Heart left ventricle (tissue), 16 donors: Measurements from ENCODE around the gene CHML. TPM values are rescaled to one million over a fixed set of nuclear protein-coding genes. Genes with fewer than 3 reads are reported as not detected.
A peak's percentile ranks its signal among the peaks of the same experiment; 100 is the strongest.

Experiments used
- ATAC-seq, 4 donors: fragments of 200-7000 bp; cut with Tn5 transposase; one replicate each; pipeline ENCODE4 v1.9.1; 2020 to 2022; ENCODE audit warnings: moderate library complexity in 4 of 4, mild to moderate bottlenecking in 3 of 4, moderate number of reproducible peaks in 1 of 4
- DNase-seq, 5 donors: peaks; one replicate each; pipeline ENCODE4 v3.0.0-alpha.2; 2020
- H3K27ac ChIP-seq, 12 donors: fragments of 200-600 bp; sonication (generic) in 4 of 12; one replicate each; pipeline versions ENCODE4 v1.5.0 to v1.8.0; 2016 to 2022; ENCODE audit warnings: mild to moderate bottlenecking in 2 of 12
- H3K27me3 ChIP-seq, 9 donors: fragments of 200-600 bp; sonication (generic) in 2 of 9; one replicate each; pipeline versions ENCODE4 v1.5.1 to v1.8.0; 2016 to 2022; ENCODE audit warnings: mild to moderate bottlenecking in 3 of 9
- H3K36me3 ChIP-seq, 9 donors: fragments of 200-600 bp; sonication (generic) in 2 of 9; one replicate each; pipeline versions ENCODE4 v1.5.0 to v1.8.0; 2018 to 2022; ENCODE audit warnings: mild to moderate bottlenecking in 2 of 9
- H3K4me1 ChIP-seq, 12 donors: fragments of 200-600 bp; sonication (generic) in 4 of 12; one replicate each; pipeline versions ENCODE4 v1.5.0 to v1.8.0; 2016 to 2022; ENCODE audit warnings: mild to moderate bottlenecking in 3 of 12
- H3K4me3 ChIP-seq, 12 donors: fragments of 200-600 bp; sonication (generic) in 4 of 12; one replicate each; pipeline versions ENCODE4 v1.5.0 to v1.8.0; 2017 to 2022; ENCODE audit warnings: mild to moderate bottlenecking in 9 of 12, moderate library complexity in 4 of 12
- H3K9me3 ChIP-seq, 12 donors: fragments of 200-600 bp; sonication (generic) in 4 of 12; one replicate each; pipeline versions ENCODE4 v1.5.0 to v1.8.0; 2016 to 2022; ENCODE audit warnings: mild to moderate bottlenecking in 1 of 12
- CTCF ChIP-seq, 12 donors: fragments of 200-600 bp; sonication (generic) in 4 of 12; IDR thresholded peaks; one replicate each; pipeline versions ENCODE4 v1.5.0 to v1.8.0; 2018 to 2022; ENCODE audit warnings: antibody characterized with exemption in 12 of 12, mild to moderate bottlenecking in 5 of 12
- POLR2A ChIP-seq, 2 donors: fragments of 450-650 bp; IDR thresholded peaks; one replicate each; pipeline ENCODE4 v1.6.1; 2017; ENCODE audit warnings: antibody characterized with exemption in 2 of 2, mild to moderate bottlenecking in 2 of 2, moderate library complexity in 2 of 2
- WGBS, 4 donors: extraction: QIAGEN DNeasy Blood & Tissue Kit in 2 of 4; methylation state at CpG; one replicate each; pipeline versions ENCODE4 v1.1.5 to v1.1.7; 2013 to 2018; 5-methylcytosine and 5-hydroxymethylcytosine counted together
- intact Hi-C, 10 donors: fragments of 100-400 bp; cut with DNase I; formaldehyde crosslinking; loops; one replicate each; pipeline versions ENCODE4 v1.11.1 to v1.14.2; 2022
- polyA plus RNA-seq, 2 donors: library from polyadenylated mRNA; stranded (reverse); fragments of 200-250 nt; gene quantifications; one replicate each; pipeline ENCODE4 v1.2.3, GENCODE V29; 2013
- total RNA-seq, 9 donors: library from RNA; depleted of rRNA in 2 of 9; stranded (reverse); fragments of >200 nt in 2 of 9; fragmentation: NEBNext Ultra II Directional in 3 of 9; extraction: Animal tissue kit (Norgen Biotek cat#: 25700) in 3 of 9; gene quantifications; one replicate each; pipeline versions ENCODE4 v1.1.0 to v1.2.4, GENCODE V29; 2016 to 2023
- donor health status: ischemic (EF 13 %, LVEDD 7.1; RV severe dilation, severe dysfunction).
- donor health status: healthy with polysubstance abuse.
- donor health status: DM: no; HTN: yes; CAD: no.
- donor health status: DM: no; HTN: no; CAD: no.
- donor health status: ischemic (EF 25% LVEDD 6.9; RV normal size, moderate dysfunction).
- donor health status: ischemic (EF 25% LVEDD 5.7; RV mildly dilated, moderate dysfunction).
- donor health status: healthy.
- donor health status: DM: yes; HTN: yes; CAD: no.
- donor health status: ischemic (EF 35%, LVEDD 5.7; RV mildly dilated, moderate dysfunction).
- donor health status: nonischemic (EF 11% LVEDD 7.7; RV severe dilation, severe dysfunction).
- donor health status: DM: yes; HTN: yes; CAD: no.
- donor health status: PGD.
- donor health status: ischemic (EF 29% LVEDD 5.4; RV normal size, mild dysfunction).
- donor health status: nonischemic (EF 23%, LVEDD 6.1; RV moderate dilation, normal function).

Gene CHML
- total and polyA plus RNA-seq, 11 donors: 1.1 to 9.8 (median 6.6) TPM

GRCh38 chr1:241642593-241642944, 2.4 kb upstream of the CHML start:
- 81 to 100% (median 93%) methylated on average over 1 of the region's 1 CpG for WGBS, 4 donors
- Histone ChIP-seq H3K4me3 (no peak overlapping the region), H3K36me3 (no peaks in the 10 kb centered on the region), H3K27me3 (no peaks in the 10 kb centered on the region), H3K9me3 (peaks cover 0 to 20% (median 0%) of the 10 kb centered on the region in 12 donors), H3K4me1 (peaks cover 0 to 21% (median 9%) of the 10 kb centered on the region in 12 donors), H3K27ac (no peak overlapping the region)
- ATAC-seq (no peak), DNase-seq (no peak)
- intact Hi-C loops: loop anchor here in 3 of 10 donors (5.0 kb wide), 2 partner anchors 120 to 205 kb away; partner anchors contain the start of gene EXO1 (in 2 of the 3)
- TF ChIP-seq CTCF (IDR thresholded peaks at IDR 0.05): no peak

GRCh38 chr1:241641773-241642592, 1.8 kb upstream of the CHML start:
- no peaks in the 10 kb centered on the region for H3K36me3 ChIP-seq
- DNase-seq (no peak), ATAC-seq (no peak)
- no peaks in the 10 kb centered on the region for H3K27me3 ChIP-seq
- TF ChIP-seq POLR2A (IDR thresholded peaks at IDR 0.05) (no peak), CTCF (IDR thresholded peaks at IDR 0.05) (no peak)
- intact Hi-C loops: loop anchor here in 3 of 10 donors (5.0 kb wide), 2 partner anchors 120 to 205 kb away; partner anchors contain the start of gene EXO1 (in 2 of the 3)
- H3K4me3 ChIP-seq: no peak overlapping the region
- H3K9me3 ChIP-seq: peaks cover 0 to 20% (median 0%) of the 10 kb centered on the region in 12 donors
- no peak overlapping the region for H3K27ac ChIP-seq
- H3K4me1 ChIP-seq: peaks cover 0 to 27% (median 10%) of the 10 kb centered on the region in 12 donors
- 57 to 65% (median 62%) methylated on average over 12 of the region's 12 CpGs for WGBS, 4 donors

- intact Hi-C loops: loop anchor here in 3 of 10 donors (5.0 kb wide), 2 partner anchors 119 to 206 kb away; partner anchors contain the start of gene EXO1 (in 2 of the 3)
- Histone ChIP-seq H3K4me1 (peaks cover 0 to 35% (median 10%) of the 10 kb centered on the region in 12 donors), H3K27ac (peak overlapping the region in 9 of 12 donors; percentile 0 to 84 (median 52)), H3K4me3 (peak overlapping the region in 11 of 12 donors; percentile 45 to 98 (median 90)), H3K27me3 (no peaks in the 10 kb centered on the region), H3K9me3 (peaks cover 0 to 20% (median 0%) of the 10 kb centered on the region in 12 donors), H3K36me3 (no peaks in the 10 kb centered on the region)
- WGBS, 4 donors: 83 to 88% (median 86%) methylated on average over 9 of the region's 9 CpGs
- DNase-seq: no peak
- TF ChIP-seq POLR2A (IDR thresholded peaks at IDR 0.05) (no peak), CTCF (IDR thresholded peaks at IDR 0.05) (no peak)
- ATAC-seq: no peak
These were observed 876 bp upstream of the CHML start for GRCh38 chr1:241640867-241641622.
